ENCODE measurements around the gene ZNF384. TPM values are rescaled to one million over a fixed set of nuclear protein-coding genes. Genes with fewer than 3 reads are reported as not detected.
A peak's percentile ranks its signal among the peaks of the same experiment; 100 is the strongest.

Gene ZNF384
- total RNA-seq, 1 experiment from 2014 or later, result 24.4 TPM

GRCh38 chr12:6672143-6672542, 17.0 kb downstream of the ZNF384 start:
- no peak for DNase-seq (ENCODE audit: low read depth, low spot score)
- in situ Hi-C loops (cut with HindIII; ENCODE audit: low pct_unique_long_range_greater_than_20kb, low sequenced_read_pairs), result no loop called here

DNA sequence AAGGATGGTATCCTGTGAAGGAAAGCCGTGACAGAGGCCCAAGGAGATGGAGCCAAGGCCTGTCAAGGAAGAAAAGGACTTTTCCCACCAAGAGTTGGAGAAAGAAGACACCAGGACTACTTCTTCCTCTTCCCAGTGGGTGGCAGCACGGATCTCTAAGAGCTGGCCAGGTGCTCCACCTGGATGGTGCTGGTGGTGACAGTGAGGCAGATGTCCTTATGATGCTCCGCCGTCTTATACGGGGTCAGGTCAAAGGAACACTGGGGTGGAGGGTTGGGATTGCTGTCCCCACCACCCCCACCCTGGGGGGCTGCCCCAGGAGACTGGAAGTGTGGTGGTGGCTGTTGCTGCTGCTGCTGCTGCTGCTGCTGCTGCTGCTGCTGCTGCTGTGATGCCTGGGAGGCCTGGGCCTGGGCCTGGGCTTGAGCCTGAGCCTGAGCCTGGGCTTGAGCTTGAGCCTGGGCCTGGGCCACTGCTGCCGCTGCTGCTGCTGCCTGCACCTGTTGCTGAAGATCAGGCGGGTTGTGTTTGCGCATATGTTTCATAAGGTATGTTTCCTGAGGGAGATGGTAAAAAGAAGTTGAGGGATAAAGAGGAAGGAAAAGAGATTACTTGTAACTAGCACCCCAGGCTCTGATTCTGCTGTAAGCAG, 21.5 kb downstream of the ZNF384 start:
- peak; percentile 26 for DNase-seq (ENCODE audit: low read depth, low spot score)
- in situ Hi-C loops (cut with HindIII; ENCODE audit: low pct_unique_long_range_greater_than_20kb, low sequenced_read_pairs), result no loop called here

GRCh38 chr12:6666211-6666610, 23.0 kb downstream of the ZNF384 start:
- in situ Hi-C loops (cut with HindIII; ENCODE audit: low pct_unique_long_range_greater_than_20kb, low sequenced_read_pairs), result no loop called here
- DNase-seq (ENCODE audit: low read depth, low spot score), result no peak

DNA sequence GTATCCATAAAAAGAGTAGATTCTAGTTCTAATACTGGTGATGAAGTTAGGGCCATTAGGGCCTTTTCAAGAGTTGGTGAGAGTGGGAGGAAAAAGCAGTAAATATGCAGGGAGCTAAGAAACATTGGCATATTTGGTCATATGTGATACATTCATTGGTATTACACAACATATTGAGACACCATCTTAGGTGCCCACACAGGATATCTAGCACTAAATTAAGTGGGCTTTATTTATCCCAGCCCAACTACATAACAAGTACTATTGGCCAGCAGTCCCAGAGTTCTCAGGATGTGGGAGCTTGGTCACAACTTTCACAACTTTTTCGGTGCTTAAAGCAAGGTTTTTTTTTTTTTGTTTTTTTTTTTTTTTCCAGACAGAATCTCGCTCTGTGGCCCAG, 24.3 kb downstream of the ZNF384 start:
- no peak for DNase-seq (ENCODE audit: low read depth, low spot score)
- in situ Hi-C loops (cut with HindIII; ENCODE audit: low pct_unique_long_range_greater_than_20kb, low sequenced_read_pairs), result no loop called here

DNA sequence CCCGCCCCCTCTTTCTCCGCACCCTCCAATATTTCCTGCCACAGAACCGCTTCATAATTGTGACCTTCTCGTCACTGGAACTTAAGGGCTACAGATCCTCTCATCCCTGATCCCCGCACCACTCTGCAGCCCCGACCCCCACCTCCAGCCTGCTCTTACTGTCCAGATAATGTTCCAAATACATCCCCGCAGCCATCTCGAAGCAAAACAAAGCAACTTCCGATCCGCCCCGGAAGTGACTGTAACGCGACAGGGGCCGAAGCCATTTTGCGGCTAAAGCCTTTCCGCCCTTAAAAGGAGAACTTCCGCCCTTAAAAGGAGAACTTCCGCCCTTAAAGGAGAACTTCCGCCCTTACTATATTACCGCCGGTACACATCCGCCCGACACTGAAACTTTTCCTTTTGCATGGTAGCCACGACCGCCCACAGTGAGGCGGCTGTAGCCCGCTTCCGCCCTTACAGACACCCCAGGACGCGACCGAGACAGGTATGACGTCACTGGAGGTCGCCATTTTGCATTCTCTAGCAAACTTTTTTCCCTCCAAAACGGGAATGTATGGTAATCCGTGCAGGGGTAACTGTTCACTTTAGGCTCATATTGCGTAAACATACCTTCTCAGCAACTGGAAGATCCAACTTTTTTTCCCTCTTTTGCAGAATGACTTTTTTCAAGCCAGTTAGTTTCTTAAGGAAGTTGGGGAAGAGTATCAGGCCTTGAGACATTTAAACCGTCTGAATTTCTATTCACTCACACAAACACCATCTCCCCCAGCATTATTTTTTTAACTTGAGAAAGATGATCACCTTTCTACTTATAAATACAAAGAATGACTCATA, 26.1 kb downstream of the ZNF384 start, which contains the start of gene ING4:
Gene ING4, minus strand, starts transcription at position 214 of the 837 bp plus-strand sequence. Its CDS starts 18 bp downstream, at position 196.
- in situ Hi-C loops (cut with HindIII; ENCODE audit: low pct_unique_long_range_greater_than_20kb, low sequenced_read_pairs), result no loop called here

DNA sequence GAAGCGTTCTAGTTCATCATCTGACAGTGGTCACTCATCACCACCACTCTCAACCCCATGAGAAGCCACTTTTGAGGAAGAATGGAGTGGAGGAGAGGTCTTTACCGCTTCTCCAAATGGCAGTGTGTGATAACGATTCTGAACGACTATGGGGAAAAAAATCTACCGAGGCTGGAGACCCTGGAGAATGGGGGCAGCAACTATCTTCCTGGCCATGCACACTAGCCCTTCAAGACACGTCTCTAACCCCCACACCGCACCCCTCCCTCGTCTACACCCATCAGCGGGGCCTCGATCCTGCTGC, 26.6 kb downstream of the ZNF384 start:
- in situ Hi-C loops (cut with HindIII; ENCODE audit: low pct_unique_long_range_greater_than_20kb, low sequenced_read_pairs), result no loop called here
- no peak for DNase-seq (ENCODE audit: low read depth, low spot score)

More for the DNA sequence above, 26.1 kb downstream of the ZNF384 start, which contains the start of gene ING4:
- peak; percentile 100 for DNase-seq (ENCODE audit: low read depth, low spot score)

DNA sequence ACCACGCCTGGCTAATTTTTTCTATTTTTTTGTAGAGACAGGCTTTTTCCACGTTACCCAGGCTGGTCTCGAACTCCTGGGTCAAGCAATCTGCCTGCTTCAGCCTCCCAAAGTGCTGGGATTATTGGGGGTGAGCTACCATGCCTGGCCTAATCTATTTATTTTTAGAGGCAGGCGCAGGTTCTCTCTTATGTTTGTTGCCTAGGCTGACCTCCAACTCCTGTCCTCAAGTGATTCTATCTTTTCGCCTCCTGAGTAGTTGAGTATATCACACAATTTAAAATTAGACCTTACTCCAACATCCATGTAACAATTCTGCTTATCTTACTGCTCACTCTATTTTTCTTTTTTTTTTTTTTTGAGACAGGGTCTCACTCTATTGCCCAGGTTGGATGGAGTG, 35.2 kb downstream of the ZNF384 start:
- DNase-seq (ENCODE audit: low read depth, low spot score), result no peak
- in situ Hi-C loops (cut with HindIII; ENCODE audit: low pct_unique_long_range_greater_than_20kb, low sequenced_read_pairs), result no loop called here

DNA sequence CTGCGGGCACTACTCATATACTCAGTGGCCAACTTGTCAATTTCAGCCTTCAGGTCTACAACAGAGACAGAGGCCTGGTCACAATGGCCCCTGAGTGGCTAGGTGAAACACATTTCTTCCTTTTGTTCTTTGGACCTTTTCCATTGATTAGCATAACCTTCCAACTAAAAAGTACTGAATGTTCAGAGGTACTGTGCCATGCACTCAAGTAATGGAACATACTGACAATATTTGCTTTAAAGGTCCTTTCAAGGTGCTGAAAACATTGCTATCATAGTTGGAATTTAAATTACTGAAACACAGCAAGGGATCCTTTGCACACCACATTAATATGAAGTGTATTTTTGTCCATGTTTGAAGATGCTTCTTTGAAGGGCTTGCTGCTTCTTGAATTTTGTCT, 35.8 kb downstream of the ZNF384 start:
- no peak for DNase-seq (ENCODE audit: low read depth, low spot score)
- in situ Hi-C loops (cut with HindIII; ENCODE audit: low pct_unique_long_range_greater_than_20kb, low sequenced_read_pairs), result no loop called here

GRCh38 chr12:6652391-6652790, 36.8 kb downstream of the ZNF384 start:
- no peak for DNase-seq (ENCODE audit: low read depth, low spot score)
- in situ Hi-C loops (cut with HindIII; ENCODE audit: low pct_unique_long_range_greater_than_20kb, low sequenced_read_pairs), result no loop called here

DNA sequence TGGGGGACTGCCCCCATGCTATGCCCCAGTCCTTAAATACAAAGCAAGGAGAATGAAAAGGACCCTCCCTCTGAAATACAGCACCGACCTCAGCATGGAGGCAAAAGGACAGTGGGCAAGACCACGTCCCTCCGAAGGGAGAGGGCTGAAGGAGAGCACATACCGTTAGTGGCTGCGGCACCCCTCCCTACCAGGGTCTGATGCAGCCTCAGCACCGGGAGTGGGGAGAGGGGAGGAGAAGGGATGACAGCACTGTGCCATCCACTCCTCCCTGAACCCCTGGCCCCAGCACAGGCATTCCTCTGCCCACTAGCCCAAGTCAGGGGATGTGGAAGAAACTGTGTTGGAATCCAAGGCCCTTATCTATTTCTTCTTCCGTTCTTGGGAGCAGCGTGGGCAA, 38.3 kb downstream of the ZNF384 start:
- DNase-seq (ENCODE audit: low read depth, low spot score), result no peak
- in situ Hi-C loops (cut with HindIII; ENCODE audit: low pct_unique_long_range_greater_than_20kb, low sequenced_read_pairs), result no loop called here

- in situ Hi-C loops (cut with HindIII; ENCODE audit: low pct_unique_long_range_greater_than_20kb, low sequenced_read_pairs), result no loop called here
- no peak for DNase-seq (ENCODE audit: low read depth, low spot score)
Measured at GRCh38 chr12:6647083-6647604, 42.0 kb downstream of the ZNF384 start, which contains the start of gene ACRBP. Gene ACRBP, minus strand, starts transcription at chr12:6647432. Its CDS starts 66 bp downstream, at chr12:6647366.

GRCh38 chr12:6646276-6647082, 42.7 kb downstream of the ZNF384 start:
- in situ Hi-C loops (cut with HindIII; ENCODE audit: low pct_unique_long_range_greater_than_20kb, low sequenced_read_pairs), result no loop called here
- DNase-seq (ENCODE audit: low read depth, low spot score), result no peak

GRCh38 chr12:6644903-6645302, 44.3 kb downstream of the ZNF384 start:
- in situ Hi-C loops (cut with HindIII; ENCODE audit: low pct_unique_long_range_greater_than_20kb, low sequenced_read_pairs), result no loop called here
- DNase-seq (ENCODE audit: low read depth, low spot score), result no peak

DNA sequence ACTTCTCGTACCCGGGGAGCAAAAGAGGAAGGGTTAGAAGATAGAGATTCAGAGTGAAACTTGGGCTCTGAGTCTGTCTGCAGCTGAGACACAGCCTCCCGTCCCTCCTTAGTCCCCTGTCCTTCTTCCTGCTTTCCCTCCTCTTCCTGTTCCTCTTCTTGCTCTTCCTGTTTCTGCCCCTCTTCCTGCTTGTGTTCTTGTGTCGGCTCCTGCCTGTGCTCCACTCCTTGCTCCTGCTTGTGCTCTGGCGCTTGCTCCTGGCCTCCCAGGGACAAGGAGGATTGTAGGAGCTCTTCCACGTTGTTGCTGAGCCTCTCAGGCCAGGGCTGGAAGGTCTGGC, 44.9 kb downstream of the ZNF384 start:
- no peak for DNase-seq (ENCODE audit: low read depth, low spot score)
- in situ Hi-C loops (cut with HindIII; ENCODE audit: low pct_unique_long_range_greater_than_20kb, low sequenced_read_pairs), result no loop called here

GRCh38 chr12:6643569-6644256, 45.5 kb downstream of the ZNF384 start:
- DNase-seq (ENCODE audit: low read depth, low spot score), result no peak
- in situ Hi-C loops (cut with HindIII; ENCODE audit: low pct_unique_long_range_greater_than_20kb, low sequenced_read_pairs), result no loop called here

- in situ Hi-C loops (cut with HindIII; ENCODE audit: low pct_unique_long_range_greater_than_20kb, low sequenced_read_pairs), result no loop called here
- no peak for DNase-seq (ENCODE audit: low read depth, low spot score)
Measured at GRCh38 chr12:6641131-6641530, 48.0 kb downstream of the ZNF384 start.

DNA sequence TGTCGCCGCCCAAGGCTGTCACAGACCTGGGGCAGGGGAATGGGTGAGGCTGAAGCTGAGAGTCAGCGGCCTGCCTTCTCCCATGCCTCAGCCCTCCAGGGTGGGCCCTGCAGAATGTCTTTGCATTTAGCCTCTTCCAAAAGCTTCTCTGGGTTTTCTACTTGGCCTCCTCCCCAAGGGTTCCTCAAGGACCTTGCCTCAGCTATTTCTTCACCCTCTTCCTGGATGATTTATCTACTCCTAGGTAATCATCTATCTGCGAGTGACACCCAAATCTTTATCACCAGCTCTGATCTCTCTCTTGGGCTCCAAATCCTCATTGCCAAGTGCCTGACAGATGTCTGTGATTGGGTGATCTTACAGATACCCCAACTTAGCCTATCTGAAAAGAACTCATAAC, 48.7 kb downstream of the ZNF384 start:
- DNase-seq (ENCODE audit: low read depth, low spot score), result no peak
- in situ Hi-C loops (cut with HindIII; ENCODE audit: low pct_unique_long_range_greater_than_20kb, low sequenced_read_pairs), result no loop called here
